CD4-positive, alpha-beta T cell treated with Interleukin-17A for 4 hours (primary cell): ENCODE measurements around the gene CACNA1C.

Source experiments
- DNase-seq: peaks from one replicate; pipeline ENCODE4 v3.0.0-alpha.2; 2020; ENCODE audit warnings: mixed read lengths

CACNA1C gene

DNA sequence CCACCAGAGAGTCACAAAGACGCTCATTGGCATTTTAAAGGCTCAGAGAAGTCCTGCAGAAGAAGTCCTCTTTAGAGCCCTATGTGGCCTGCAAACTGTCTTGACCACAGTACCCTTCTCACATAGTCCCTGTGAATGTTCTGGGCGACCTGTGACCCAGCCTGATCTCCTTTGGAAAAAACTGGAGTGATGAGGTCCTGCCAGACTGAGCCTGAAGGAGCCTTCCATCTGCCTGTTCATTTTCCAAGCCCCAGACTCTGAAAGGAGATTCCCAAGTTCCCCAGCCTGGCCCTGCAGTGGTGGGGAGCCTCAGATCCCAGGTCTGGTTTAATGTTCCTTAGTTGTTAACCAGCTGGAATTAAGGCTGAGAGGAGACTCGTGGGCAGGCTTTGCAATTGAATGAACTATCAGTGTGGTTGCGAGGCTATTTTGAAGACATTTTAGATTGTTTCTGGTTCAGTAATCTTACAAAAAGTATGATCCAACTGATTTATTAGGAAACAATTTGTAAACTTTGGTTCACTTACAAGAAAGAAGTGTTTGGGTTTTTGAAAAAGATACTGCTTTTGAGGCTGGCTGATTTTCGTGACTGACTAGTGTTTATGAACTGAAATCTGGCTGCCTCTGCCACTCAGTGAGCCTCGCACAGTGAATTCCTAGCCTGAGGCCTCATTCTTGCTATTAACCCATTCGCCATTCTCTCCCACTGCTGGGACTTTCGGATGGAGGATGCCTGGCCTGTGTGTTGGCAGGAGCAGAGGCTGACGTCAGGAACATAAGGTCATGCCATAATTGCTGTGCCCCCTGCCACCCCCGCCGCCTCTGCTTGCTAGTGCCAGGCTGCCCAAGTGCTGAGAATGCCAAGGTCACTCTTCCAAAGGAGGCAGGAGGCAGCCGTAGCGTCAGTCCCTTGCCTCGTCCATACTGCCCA, 249.0 kb downstream of the CACNA1C start:
- DNase-seq = no peak

DNA sequence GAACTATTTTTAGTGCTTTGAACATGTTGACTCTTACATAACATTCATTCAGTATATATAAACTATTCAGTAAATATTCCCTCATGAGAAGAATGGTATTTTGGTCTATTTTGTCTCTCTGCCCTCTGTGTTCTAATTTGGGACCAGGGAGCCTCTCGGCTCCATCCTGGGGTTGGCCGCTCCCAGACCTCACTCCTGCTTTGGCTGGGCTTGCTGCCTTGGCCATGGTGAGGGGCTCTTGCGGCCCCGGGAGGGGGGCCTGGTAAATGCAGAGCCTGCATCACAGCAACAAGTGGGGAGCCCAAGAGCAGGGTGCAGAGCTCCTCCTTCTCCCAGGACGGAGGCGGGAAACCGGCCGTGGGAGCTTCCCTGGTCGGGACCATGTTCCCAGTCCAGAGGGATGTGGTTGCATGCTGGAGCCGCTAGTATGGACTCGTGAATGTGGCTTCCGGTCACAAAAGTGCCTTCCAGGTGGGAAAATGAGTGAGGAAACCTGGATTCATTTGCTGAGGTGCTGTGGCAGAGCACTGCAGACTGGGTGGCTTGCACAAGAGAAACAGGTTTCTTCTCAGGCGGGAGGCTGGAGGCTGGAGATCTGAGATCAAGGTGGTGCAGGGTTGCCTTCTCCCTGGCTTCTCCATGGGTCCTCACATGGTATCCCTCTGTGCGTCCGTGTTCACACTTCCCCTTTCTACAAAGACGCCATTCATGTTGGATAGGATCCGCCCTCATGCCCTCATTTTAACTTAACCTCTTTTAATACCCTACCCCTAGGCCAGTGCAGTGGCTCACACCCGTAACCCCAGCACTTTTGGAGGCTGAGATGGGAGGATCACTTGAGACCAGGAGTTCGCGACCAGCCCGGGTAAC, 250.2 kb downstream of the CACNA1C start:
- DNase-seq = no peak

DNA sequence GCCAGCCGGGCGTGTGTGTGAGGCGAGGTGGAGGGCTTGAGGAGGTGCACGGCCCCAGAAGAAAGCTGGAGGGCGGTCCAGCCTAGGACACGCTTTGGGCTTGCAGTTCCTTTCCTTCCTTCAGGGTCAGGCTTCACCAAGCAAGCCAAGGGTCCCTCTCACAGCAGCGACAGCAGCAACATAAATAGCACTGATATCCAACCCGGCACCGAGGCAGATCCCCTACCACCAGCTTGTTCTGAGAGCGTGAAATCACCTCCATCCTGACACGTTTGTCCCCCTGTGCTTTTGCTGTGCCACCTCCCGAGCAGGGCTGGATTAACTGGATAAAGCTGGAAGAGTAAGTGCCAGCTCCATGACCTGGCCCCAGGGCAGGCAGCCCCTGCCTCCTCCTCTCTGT, 251.4 kb downstream of the CACNA1C start:
- DNase-seq = no peak

DNA sequence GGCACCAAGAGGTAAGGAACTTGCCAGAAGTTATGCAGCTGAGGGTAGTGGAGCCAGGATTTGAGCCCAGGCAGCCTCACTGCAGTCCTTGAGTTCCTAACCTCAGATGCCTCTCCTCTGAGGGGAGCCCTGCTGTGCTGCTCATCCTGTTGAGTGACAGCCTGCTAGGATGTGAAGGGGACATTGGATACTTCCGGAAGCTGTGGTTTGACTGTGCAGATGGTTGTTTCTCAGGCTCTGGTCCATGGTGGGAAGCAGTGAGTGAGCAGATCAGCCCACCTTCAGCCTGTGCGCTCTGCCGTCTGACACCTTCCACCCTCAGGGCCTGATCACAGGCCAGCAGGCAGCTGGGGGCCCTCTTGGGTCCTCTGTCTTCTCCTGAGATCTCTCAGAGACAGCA, 253.2 kb downstream of the CACNA1C start:
- no peak for DNase-seq

DNA sequence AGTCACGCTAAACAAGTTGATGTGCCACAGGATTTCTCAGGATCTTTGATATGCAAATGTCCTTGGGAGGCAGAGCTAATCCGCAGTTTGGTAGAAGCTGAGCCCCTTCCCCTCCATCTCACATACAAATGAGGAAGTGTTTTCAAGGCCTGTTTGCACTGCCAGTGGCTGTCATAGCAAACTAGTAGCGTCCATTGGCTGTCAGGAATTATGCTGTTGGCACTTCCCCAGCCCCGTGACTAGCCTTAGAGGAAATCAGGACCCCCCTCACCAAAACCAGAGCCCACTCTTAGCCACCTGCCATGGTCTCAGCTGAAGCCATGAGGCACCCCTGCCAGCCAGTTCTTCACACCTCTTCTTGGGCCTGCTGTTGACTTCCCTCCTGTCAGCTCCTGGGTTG, 253.9 kb downstream of the CACNA1C start:
- no peak for DNase-seq

DNA sequence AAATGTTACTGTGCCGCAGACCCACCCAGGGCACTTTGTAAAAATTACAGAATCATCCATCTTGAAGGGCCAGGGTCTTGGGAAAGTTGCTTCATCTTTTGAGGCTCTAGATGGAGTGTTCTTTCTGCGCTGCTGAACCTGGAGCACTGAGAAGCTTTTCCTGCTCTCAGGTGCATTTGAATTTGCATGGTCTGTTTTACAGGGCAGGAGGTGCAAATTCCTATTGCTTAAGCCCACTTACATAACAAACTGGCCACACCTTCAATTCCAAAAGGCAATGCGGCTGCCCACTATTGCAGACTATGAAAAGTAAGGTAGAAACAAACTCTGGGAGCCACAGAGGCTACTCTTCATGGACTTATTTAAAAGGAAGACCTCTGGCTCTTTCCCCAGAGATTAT, 254.8 kb downstream of the CACNA1C start:
- no peak for DNase-seq

DNA sequence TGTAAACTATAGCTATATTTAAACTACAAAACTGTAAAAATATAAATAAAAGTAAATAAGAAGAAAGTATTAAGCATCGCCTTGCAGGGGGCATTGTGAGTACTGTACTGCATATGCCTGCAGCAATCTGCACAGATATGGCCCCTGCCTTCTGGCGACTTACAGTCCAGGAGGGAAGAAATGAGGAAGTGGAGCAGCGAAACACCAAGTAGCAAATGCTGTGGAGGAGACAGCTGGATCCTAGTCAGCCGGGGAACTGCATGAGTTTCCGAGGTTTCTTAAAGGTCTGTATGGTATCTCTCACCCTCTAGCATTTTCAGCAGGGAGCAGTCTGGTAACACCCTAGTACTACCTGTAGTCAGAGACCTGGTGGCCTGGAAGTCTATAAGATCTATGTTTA, 256.9 kb downstream of the CACNA1C start:
- no peak for DNase-seq

DNA sequence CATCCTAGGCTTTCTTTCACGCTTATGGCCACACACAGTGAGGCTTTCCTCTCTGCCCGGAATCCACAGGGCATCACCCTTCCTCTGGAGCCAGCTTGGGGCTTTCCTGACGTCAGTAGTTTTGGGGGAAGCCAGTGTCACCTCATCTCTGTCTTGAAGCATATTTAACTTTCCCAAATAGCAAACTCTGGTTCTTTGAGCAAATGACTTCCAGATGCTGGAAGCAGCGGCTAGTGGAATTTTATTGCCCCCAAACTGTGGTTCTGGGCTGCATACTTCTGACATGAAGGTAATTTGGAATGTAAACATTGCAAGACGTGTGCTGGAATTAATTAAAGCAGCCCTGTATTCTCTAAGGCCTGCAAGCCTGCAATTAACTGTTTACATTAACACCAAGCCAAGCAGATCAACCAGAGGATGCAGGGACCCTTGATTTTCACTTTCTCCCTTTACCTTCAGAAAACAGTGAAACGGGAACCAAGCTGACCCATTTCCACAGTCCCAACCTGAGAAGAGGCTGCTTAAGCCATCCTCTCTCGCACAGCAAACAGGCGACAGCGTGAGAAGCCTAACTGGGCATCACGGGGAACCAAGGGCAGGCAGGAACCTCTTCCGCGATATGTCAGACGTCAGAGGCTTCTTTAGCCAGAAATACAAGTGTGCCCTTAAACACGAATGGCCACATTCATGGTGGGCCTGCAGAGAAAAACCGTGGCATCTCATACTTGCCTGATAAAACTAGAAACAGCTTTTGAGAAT, 258.4 kb downstream of the CACNA1C start:
- DNase-seq = no peak

DNA sequence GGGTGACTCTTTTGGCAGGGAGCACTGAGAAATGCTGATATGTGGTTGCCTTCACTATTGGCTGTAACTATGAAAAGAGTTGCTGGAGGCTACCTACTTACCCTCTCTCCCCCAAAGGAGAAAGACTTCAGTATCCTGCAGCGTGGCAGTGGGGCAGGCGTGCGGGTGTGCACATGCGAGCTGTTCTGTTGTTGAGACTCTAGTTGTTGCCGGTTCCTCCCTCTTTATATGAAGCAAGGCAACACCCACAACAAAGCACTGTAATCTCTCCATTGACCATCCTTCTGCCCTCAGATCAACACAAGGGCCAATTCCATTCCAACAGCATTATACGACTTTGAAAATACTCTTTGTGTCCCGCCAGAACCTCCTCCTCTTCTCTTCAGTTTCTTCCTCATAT, 259.4 kb downstream of the CACNA1C start:
- DNase-seq = no peak

DNA sequence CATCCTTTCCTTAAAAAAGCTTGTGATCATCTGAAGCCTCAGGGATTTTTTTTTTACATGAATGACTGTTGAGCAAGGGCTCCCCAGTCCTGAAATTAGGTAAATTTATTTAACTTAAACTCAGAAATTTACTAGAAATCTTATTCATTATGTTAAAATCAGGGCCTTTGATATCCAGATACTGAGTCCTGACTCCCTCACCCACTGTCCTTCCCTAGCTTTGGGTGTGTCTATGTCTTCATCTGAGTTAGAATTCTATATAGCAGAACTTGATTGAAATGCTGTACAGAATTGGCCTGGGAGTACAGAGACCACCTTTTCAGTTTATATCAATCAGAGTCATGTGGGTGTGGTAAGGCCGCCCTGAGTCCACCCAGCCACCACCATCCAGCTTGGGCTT, 260.0 kb downstream of the CACNA1C start:
- DNase-seq = no peak

DNA sequence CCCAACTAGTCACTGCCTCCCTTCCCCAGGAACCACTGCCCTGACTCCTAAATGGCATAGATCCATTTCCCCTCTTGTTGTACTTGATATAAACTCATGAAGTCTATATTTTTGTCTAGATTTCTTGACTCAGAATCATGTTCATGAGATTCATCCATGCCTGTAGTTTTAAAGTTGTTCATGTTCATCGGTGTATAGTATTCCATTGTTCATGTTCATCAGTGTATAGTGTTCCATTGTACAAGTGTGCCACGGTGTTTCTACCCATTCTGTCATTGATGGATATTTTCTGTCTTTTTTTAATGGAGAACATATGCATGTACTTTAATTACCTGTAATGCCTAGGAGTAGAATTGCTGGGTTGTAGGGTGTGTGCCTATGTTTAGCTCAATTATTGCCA, 261.7 kb downstream of the CACNA1C start:
- DNase-seq = no peak

DNA sequence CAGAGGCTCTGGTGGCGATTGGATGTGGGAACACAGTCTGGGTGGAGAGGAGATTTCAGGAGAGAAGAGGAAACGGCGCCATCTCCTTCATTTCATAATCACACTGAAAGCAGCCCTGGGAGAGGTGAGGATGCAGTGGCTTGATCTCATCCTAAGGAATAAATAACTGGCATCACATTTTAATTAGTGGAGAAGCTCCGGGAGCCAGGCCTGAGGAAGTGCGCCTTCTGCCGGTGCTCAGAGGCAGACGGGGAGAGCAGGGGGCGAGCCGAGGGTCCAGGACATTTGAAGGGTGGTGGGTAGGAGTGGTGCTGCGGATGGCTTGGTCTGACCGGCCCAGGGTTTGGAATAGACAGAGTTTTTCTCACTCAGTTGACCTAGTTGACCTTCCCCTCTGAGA, 265.0 kb downstream of the CACNA1C start:
- no peak for DNase-seq

DNA sequence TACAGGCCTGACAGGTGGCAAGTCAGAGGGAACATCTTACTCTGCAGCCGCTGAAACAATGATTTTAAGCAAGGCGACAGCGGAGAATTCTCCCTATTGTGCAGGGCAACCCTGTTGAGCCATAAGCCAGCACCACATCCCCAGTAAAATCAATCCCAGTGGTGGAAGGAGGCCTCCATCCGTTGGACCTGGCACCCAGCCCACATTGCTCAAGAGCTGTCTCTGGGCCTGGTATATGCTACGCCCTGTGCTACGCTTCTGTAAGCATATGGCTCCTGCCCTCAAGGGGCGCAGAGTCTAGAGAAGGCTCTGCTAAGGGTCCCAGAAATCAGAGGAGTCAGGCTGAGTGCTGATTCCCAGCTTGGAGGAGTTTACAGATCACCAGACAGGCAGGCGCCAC, 265.5 kb downstream of the CACNA1C start:
- DNase-seq = no peak

DNA sequence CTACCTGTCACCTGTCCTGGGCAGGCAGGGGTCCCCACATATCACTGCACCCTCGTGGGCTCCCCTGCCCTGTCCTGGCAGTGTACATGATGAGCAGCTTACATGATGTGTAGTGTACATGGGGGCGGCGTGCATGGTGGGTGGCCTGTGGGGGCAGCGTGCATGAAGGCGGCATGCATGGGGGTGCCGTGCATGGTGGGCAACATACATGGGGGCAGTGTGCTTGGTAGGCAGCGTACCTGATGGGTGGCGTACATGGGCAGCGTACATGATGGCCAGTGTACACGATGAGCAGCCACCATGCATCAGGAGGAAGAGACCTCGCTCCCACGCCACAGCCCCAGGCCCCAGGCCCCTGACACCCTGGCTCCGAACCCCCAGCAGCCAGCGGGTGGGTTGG, 266.3 kb downstream of the CACNA1C start:
- no peak for DNase-seq

DNA sequence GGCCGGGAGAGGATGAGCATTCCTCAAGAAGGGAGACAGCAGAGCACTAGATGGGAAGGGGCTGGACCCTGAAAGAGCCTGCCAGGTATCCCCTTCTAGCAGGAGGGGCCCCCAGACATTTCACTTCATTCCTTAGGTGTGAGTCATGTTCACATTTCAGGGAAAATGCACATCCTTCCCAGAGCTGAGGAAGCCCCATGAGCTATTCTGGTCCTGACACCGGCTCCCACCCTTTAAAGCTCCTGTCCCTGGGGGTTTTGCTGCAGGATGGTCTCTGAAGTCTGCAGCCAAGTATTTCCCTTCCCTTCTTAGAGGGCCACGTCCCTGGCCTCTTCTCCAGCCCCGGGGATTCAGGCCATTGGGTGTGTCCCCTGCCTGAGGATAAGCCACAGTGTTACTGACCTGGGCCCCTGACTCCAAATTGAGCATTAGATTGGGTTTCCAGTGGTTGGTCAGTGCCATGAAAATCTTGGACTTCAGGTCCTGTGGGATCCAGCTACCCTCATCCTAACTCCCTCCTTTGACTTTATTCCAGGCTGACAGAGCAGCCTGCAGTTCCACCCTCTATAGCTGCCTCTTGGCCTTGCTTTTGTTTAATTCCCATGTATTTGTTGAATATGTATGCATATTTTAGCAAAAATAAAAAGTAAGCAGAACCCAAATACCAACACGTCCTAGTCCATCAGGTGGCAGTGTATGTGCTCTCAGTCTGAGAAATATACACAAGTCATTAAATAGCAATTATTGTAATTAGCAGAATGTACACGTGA, 267.1 kb downstream of the CACNA1C start:
- no peak for DNase-seq

DNA sequence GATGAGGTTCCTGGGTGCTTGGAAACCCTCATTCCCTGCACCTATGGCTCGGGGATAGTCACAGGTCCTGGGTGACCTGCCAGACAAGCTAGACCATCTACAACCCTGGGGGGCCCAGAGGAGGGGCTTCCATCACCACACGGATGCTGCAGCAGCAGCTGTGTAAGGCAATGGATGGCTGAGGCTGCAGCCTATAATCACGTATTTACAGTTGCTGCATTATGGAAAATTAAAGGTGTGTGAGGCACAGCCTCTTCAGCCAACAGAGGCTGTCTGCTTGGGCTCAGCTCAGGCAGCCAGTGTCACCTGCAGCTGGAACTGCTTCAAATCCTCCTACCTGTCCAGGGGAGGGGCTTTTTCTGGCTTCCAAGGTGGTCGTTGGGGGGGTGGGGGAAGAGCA, 268.1 kb downstream of the CACNA1C start:
- DNase-seq = no peak

DNA sequence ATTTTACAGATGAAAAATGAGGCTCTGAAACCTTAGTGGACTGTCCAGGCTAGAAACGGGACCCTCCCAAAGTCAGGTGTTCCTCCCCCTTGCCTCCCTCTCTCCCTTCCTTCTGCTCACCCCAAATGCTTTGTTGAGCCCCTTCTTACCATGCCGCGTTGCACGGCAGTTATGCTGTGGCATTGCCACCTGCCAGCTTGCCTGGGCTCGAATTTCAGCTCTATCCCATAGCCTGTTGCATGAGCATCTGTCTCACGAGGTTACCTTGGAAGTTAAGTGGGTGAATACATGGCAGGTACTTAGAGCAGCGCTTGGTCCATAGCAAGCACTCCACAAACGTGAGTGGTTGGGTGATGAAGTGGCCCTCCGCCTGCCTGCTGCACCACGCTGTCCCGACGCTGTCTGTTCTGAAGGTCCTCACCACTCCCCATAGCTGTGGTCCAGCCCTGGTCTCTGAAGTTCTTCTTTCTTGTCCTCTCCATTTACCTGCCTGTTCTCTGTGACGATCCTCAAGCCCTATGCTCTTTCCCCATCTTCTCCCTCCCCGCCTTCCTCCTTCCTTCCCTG, 269.9 kb downstream of the CACNA1C start:
- no peak for DNase-seq

DNA sequence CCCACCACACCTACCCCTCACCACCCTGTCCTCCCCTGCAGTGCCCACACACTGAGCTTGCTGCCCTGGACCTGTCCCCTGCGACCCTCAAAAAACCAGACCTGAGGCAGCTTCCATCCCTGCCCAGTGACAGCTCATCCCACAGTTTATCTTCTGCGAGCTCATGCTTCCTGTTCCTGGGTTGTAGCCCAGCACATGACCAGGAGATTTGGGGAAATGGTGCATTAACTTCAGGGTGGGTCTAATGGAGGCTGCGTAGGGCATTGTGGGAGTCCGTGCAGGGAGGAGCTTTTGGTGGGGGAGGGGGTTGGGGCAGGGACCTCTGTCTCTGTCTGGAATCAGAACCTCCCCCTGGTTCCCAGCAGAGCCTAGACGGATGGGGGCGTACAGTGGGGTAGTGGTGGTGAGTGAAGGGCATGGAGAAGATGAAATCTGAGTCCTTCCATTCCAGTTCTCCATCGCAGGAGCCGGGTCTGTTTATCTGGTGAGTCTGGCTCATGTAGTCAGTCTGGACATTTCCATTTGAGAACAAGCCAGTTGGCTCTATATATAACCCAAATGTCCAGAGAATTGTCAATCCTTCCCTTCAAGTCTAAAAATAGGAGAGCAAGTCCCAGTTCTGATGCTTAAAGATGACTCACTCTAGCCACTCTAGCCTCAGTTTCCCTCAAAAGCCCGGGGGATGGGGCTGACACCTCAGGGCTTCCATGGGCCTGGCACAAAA, 270.9 kb downstream of the CACNA1C start:
- no peak for DNase-seq

DNA sequence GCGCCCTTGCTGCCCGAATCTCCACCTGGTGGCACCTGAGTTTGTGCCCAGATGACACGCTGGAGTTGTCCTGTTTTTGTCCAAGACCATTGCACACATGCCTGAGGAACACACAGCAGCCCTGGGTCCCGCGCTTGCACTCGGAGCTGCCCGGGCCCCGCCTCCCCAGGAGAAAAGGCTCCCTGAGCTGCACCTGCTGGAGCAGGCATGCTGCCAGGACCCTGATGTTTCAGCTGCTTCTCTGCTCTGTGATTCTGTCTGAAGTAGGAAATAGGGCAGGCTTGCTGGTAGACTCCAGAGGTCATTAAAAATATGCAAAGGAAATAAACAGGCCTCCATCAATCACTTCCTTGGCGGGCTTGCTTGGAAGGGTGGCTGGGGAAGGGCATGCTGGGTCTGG, 271.6 kb downstream of the CACNA1C start:
- DNase-seq = no peak

DNA sequence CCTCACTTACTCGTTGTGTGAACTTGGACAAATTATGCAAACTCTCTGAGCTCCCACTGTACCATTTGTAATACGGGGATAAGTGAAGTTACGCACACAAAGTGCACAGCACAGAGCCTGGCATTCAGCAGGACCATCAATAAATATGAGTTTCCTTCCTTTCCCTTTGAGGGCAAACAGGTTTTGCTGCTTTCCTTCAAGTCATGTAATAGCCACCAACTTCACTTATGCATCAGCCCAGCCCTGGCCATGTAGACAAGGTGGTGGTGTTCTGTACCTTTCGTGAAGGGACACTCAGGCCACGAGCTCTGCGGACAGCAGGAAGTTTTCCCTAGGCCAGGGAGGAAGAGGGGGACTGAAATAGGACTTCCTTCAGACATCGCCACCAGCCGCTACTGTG, 272.7 kb downstream of the CACNA1C start:
- DNase-seq = no peak

DNA sequence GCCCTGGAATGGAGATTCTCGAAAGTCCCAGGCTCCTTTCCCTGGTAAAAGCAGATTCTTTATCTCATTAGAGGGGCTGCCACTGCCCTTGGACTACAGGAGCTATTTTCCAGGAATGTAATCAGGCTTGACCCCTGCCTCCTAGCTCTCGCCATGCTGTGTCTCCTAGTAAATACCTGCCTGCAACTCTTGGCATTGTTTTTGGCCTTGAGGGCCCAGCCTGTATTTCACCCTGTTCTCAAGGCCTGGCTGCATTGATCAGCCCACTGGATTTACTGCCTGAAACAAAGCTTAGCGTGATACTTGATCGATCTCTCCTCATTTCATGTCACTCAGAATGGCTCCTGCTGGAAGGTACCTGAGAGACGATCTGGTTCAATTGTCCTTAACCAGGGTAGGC, 273.7 kb downstream of the CACNA1C start:
- no peak for DNase-seq
